Measurements from ENCODE around the gene NAA40.

Gene NAA40

GRCh38 chr11:64003807-64004589 is 65.2 kb downstream of the NAA40 start:
- no peak for FAIRE-seq
- DNase-seq (ENCODE audit: extremely low spot score, insufficient read length, low read depth): no peak

GRCh38 chr11:64004590-64004984 is 65.8 kb downstream of the NAA40 start:
- DNase-seq (ENCODE audit: extremely low spot score, insufficient read length, low read depth): no peak
- FAIRE-seq: no peak

GRCh38 chr11:64005691-64006090 is 66.9 kb downstream of the NAA40 start:
- no peak for FAIRE-seq

GRCh38 chr11:64006398-64006797 is 67.6 kb downstream of the NAA40 start:
- DNase-seq (ENCODE audit: extremely low spot score, insufficient read length, low read depth): no peak
- no peak for FAIRE-seq

More at GRCh38 chr11:64005691-64006090, 66.9 kb downstream of the NAA40 start:
- no peak for DNase-seq (ENCODE audit: extremely low spot score, insufficient read length, low read depth)

Measured in GM18507 (cell line).